Ishikawa (cell line): ENCODE data around the gene KCNJ6.

Experiments
- CEBPB ChIP-seq: IDR thresholded peaks from 2 replicates; pipeline ENCODE4 v1.6.1; 2012
- CREB1 ChIP-seq: IDR thresholded peaks from 2 replicates; pipeline ENCODE4 v1.6.1; 2012; ENCODE audit warnings: low read depth
- EGR1 ChIP-seq: IDR thresholded peaks from 2 replicates; pipeline ENCODE4 v1.6.1; 2012
- EP300 ChIP-seq: IDR thresholded peaks from 2 replicates; pipeline ENCODE4 v1.6.1; 2012; ENCODE audit warnings: borderline replicate concordance
- FOXM1 ChIP-seq: IDR thresholded peaks from 2 replicates; pipeline ENCODE4 v1.6.1; 2012; ENCODE audit warnings: low read depth, borderline replicate concordance
- MAX ChIP-seq: IDR thresholded peaks from 2 replicates; pipeline ENCODE4 v1.6.1; 2012
- NFIC ChIP-seq: IDR thresholded peaks from 2 replicates; pipeline ENCODE4 v1.6.1; 2012
- TCF12 ChIP-seq: IDR thresholded peaks from 2 replicates; pipeline ENCODE4 v1.6.1; 2012; ENCODE audit warnings: low read depth
- YY1 ChIP-seq: IDR thresholded peaks from 2 replicates; pipeline ENCODE4 v1.6.1; 2012; ENCODE audit warnings: low read depth
- TF ChIP-seq, protein P1 (sequence below): IDR thresholded peaks from 2 replicates; pipeline ENCODE4 v1.6.1; 2012
- TF ChIP-seq, protein P2 (sequence below): IDR thresholded peaks from 2 replicates; pipeline ENCODE4 v1.6.1; 2012; ENCODE audit warnings: low read depth, mild to moderate bottlenecking

DNA sequence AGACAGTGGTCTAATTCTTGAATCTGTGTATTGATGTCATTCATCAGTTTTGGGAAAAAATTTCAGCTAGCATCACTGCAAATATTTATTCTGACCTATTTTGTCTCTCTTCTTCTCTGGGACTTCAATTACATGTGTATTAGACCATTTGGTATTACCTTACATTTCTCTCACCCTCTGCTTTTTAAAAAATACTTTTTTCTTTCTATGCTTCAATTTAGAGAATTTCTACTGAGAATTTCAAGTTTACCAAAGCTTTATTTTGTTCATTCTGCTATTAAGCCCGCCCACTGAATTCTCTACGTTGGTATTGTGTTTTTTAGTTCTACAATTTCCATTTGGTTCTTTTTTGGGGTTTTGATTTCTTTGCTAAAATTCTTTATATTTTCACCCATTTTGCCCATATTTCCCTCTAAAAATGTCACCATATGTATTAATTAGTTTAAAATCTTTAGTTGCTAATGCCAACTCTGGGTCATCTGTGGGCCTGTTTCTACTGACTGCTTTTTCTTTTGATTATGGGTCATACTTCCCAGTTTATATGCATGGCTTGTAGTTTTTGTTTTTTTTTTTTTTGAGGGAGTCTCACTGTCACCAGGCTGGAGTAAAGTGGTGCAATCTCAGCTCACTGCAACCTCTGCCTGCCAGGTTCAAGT lies 337.7 kb downstream of the KCNJ6 start:
- TF ChIP-seq YY1 (no peak), EGR1 (no peak), EP300 (no peak), CEBPB (no peak), FOXM1 (no peak), NFIC (no peak), TCF12 (no peak), MAX (no peak), CREB1 (no peak)
- TF ChIP-seq, protein P1, sequence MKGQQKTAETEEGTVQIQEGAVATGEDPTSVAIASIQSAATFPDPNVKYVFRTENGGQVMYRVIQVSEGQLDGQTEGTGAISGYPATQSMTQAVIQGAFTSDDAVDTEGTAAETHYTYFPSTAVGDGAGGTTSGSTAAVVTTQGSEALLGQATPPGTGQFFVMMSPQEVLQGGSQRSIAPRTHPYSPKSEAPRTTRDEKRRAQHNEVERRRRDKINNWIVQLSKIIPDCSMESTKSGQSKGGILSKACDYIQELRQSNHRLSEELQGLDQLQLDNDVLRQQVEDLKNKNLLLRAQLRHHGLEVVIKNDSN, result no peak
- TF ChIP-seq, protein P2, sequence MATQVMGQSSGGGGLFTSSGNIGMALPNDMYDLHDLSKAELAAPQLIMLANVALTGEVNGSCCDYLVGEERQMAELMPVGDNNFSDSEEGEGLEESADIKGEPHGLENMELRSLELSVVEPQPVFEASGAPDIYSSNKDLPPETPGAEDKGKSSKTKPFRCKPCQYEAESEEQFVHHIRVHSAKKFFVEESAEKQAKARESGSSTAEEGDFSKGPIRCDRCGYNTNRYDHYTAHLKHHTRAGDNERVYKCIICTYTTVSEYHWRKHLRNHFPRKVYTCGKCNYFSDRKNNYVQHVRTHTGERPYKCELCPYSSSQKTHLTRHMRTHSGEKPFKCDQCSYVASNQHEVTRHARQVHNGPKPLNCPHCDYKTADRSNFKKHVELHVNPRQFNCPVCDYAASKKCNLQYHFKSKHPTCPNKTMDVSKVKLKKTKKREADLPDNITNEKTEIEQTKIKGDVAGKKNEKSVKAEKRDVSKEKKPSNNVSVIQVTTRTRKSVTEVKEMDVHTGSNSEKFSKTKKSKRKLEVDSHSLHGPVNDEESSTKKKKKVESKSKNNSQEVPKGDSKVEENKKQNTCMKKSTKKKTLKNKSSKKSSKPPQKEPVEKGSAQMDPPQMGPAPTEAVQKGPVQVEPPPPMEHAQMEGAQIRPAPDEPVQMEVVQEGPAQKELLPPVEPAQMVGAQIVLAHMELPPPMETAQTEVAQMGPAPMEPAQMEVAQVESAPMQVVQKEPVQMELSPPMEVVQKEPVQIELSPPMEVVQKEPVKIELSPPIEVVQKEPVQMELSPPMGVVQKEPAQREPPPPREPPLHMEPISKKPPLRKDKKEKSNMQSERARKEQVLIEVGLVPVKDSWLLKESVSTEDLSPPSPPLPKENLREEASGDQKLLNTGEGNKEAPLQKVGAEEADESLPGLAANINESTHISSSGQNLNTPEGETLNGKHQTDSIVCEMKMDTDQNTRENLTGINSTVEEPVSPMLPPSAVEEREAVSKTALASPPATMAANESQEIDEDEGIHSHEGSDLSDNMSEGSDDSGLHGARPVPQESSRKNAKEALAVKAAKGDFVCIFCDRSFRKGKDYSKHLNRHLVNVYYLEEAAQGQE, result no peak
